ENCODE data around the gene PSD4. TPM values are rescaled to one million over a fixed set of nuclear protein-coding genes. Genes with fewer than 3 reads are reported as not detected.

PSD4 gene
- total and polyA plus RNA-seq, 2 of the 8 experiments (the other 6 are each of a cell fraction or from before 2014, with no cell fraction given), result 0.53 to 1.2 TPM

- Histone ChIP-seq H3K79me2 (ENCODE audit: control insufficient read depth in 1 of 2, insufficient read depth in 2 of 2, low read length in 2 of 2) (no peaks in the 10 kb centered on the region), H3K79me1 (ENCODE audit: low read depth, low read length) (no peaks in the 10 kb centered on the region), H4K5ac (ENCODE audit: insufficient read length, low read depth, low read length) (no peak overlapping the region), H3K36me3 (ENCODE audit: control insufficient read depth in 2 of 4, insufficient read depth in 4 of 4, low read length in 3 of 4) (no peaks in the 10 kb centered on the region), H3K4me2 (ENCODE audit: insufficient read depth in 1 of 2, low read depth in 2 of 2, low read length in 2 of 2) (no peak overlapping the region), H3K9ac (replicated peaks in 1 of 4; ENCODE audit: extremely low read depth in 1 of 4, low read depth in 3 of 4, low read length in 3 of 4) (no peak overlapping the region), H4K91ac (replicated peaks; ENCODE audit: insufficient read length, low read length) (no peak overlapping the region), H2AK5ac (ENCODE audit: low read depth, low read length) (no peak overlapping the region), H3K23ac (ENCODE audit: insufficient read length) (no peak overlapping the region), H3K4me3 (ENCODE audit: extremely low read depth in 1 of 4, insufficient read depth in 2 of 4, low read depth in 3 of 4, low read length in 4 of 4) (no peak overlapping the region), H3K27me3 (replicated peaks in 1 of 4; ENCODE audit: control insufficient read depth in 3 of 4, extremely low read depth in 1 of 4, insufficient read depth in 3 of 4, low read length in 3 of 4) (peaks cover under 1 to 11% (median 8%) of the 10 kb centered on the region in 4 experiments; a peak in 6 of 7 replicates), H2BK12ac (ENCODE audit: low read depth, low read length) (no peak overlapping the region), H2BK5ac (ENCODE audit: low read depth, low read length) (no peak overlapping the region), H3K18ac (ENCODE audit: extremely low read depth, low read length) (no peak overlapping the region), H3K4ac (replicated peaks; ENCODE audit: insufficient read length, low read depth, low read length) (no peak overlapping the region), H3K27ac (ENCODE audit: low read depth, low read length) (no peak overlapping the region), H2BK120ac (replicated peaks; ENCODE audit: low read depth, low read length) (no peak overlapping the region), H3K56ac (replicated peaks; ENCODE audit: insufficient read length, low read depth, low read length) (no peak overlapping the region), H3K14ac (ENCODE audit: insufficient read length) (no peak overlapping the region), H4K8ac (ENCODE audit: extremely low read depth, insufficient read depth, low read length) (no peak overlapping the region), H3K9me3 (ENCODE audit: insufficient read depth in 2 of 2, low read depth in 1 of 2, low read length in 1 of 2) (no peaks in the 10 kb centered on the region), H3K23me2 (ENCODE audit: low read depth, low read length) (no peaks in the 10 kb centered on the region), H2BK15ac (ENCODE audit: low read length) (no peak overlapping the region), H4K20me1 (replicated peaks in 1 of 2; ENCODE audit: control insufficient read depth in 1 of 2, insufficient read depth in 2 of 2, low read length in 2 of 2) (no peaks in the 10 kb centered on the region), H3K4me1 (replicated peaks in 1 of 4; ENCODE audit: control insufficient read depth in 3 of 4, insufficient read depth in 4 of 4, low read length in 3 of 4) (peaks cover 0 to 4% (median 2%) of the 10 kb centered on the region in 4 experiments; a peak in 3 of 7 replicates), H2AFZ (ENCODE audit: low read length) (no peak overlapping the region), H2BK20ac (ENCODE audit: low read length) (no peak overlapping the region)
- no peak for FAIRE-seq
- ChIA-PET POLR2A (ENCODE audit: partially characterized antibody) (no interaction called here), CTCF (ENCODE audit: partially characterized antibody) (interaction anchor here (0.5 to 8.4 kb wide), 11 partner anchors 10 to 245 kb away, joined by 3 to 85 read pairs (median 3); no protein-coding TSS in a partner anchor)
- no peak for TF ChIP-seq NRF1 (IDR thresholded peaks at IDR 0.05; ENCODE audit: low read depth, low read length)
- no peak for TF ChIP-seq SIN3A (conservative IDR thresholded peaks at IDR 0.05 in 1 of 2, IDR thresholded peaks at IDR 0.05 in 1 of 2; ENCODE audit: low read depth in 1 of 2, low read length in 2 of 2)
- TF ChIP-seq CHD2 (IDR thresholded peaks at IDR 0.05; ENCODE audit: low read length), result no peak
- TF ChIP-seq ZNF274 (IDR thresholded peaks at IDR 0.05; ENCODE audit: borderline replicate concordance, extremely low read depth, low read length), result no peak
- no peak for TF ChIP-seq BACH1 (IDR thresholded peaks at IDR 0.05; ENCODE audit: low read length)
- no peak for TF ChIP-seq SAP30 (IDR thresholded peaks at IDR 0.05; ENCODE audit: insufficient read depth, insufficient replicate concordance, low read length)
- no peak for TF ChIP-seq PHF8 (conservative IDR thresholded peaks at IDR 0.05; ENCODE audit: low read depth, low read length)
- TF ChIP-seq EZH2 (IDR thresholded peaks at IDR 0.05; ENCODE audit: low read depth, low read length, severe bottlenecking), result no peak
- no peak for TF ChIP-seq RNF2 (IDR thresholded peaks at IDR 0.05; ENCODE audit: borderline replicate concordance, low read depth, low read length, missing control alignments, poor library complexity, severe bottlenecking)
- no peak for TF ChIP-seq MAX (IDR thresholded peaks at IDR 0.05)
- no peak for TF ChIP-seq SRF (IDR thresholded peaks at IDR 0.05; ENCODE audit: low read depth, low read length)
- no peak for TF ChIP-seq GABPA (IDR thresholded peaks at IDR 0.05; ENCODE audit: borderline replicate concordance, insufficient read depth, low read length)
- no peak for DNase-seq (ENCODE audit: low read depth in 1 of 2, low spot score in 2 of 2)
These were observed 10.9 kb upstream of the PSD4 start for GRCh38 chr2:113162869-113163268.
